Loucy (cell line): Measurements from ENCODE around the gene HABP4.

ENCODE experiments used
- CTCF ChIP-seq: fragments of 200-600 bp; sonication (generic); conservative IDR thresholded peaks from 2 replicates; pipeline ENCODE4 v1.5.1; 2014; ENCODE audit warnings: mild to moderate bottlenecking, antibody characterized with exemption, low read length
- EZH2phosphoT487 ChIP-seq: fragments of 200-600 bp; IDR thresholded peaks from 2 replicates; pipeline ENCODE4 v1.6.1; 2018; ENCODE audit warnings: antibody characterized with exemption, mild to moderate bottlenecking, moderate library complexity, borderline replicate concordance

GRCh38 chr9:96430377-96430776 is 19.6 kb upstream of the HABP4 start:
- TF ChIP-seq CTCF (no peak), EZH2phosphoT487 (no peak)
